ENCODE data around the gene FOXG1. TPM values are rescaled to one million over a fixed set of nuclear protein-coding genes. Genes with fewer than 3 reads are reported as not detected.

FOXG1 gene
- total and polyA plus RNA-seq, 2 donors (not counting 1 experiment from before 2014, with no cell fraction given): not detected

- CTCF ChIA-PET: no interaction called here
- no peaks in the 10 kb centered on the region for H4K20me1 ChIP-seq (ENCODE audit: control insufficient read depth, insufficient read depth, low read length, poor library complexity, severe bottlenecking)
- Mint-ChIP-seq H3K27ac (no peak overlapping the region), H3K27me3 (peaks cover 82% of the 10 kb centered on the region), H3K9me3 (ENCODE audit: insufficient read depth) (no peaks in the 10 kb centered on the region), H3K4me1 (peaks cover 4% of the 10 kb centered on the region), H3K4me3 (no peak overlapping the region)
- H3K4me3 ChIP-seq (ENCODE audit: control extremely low read depth in 1 of 5, extremely low read depth in 1 of 5, insufficient read depth in 1 of 5, low read depth in 2 of 5, low read length in 4 of 5): no peak overlapping the region
- no peaks in the 10 kb centered on the region for H3K79me2 ChIP-seq (ENCODE audit: control insufficient read depth, insufficient read depth, low read length)
- no peak for ATAC-seq (ENCODE audit: low read depth)
- H3K4me1 ChIP-seq (ENCODE audit: control insufficient read depth in 2 of 2, insufficient read depth in 2 of 2, low read length in 2 of 2): peaks cover 0 to 6% of the 10 kb centered on the region in 2 donors
- intact Hi-C loops (cut with micrococcal nuclease): no loop called here
- WGBS (ENCODE audit: insufficient coverage): 30% methylated on average over 2 of the region's 9 CpGs
- peaks cover 0 to 69% (median 35%) of the 10 kb centered on the region in 4 experiments for H3K27me3 ChIP-seq (replicated peaks in 1 of 4; ENCODE audit: control extremely low read depth in 1 of 4, control insufficient read depth in 3 of 4, insufficient read depth in 4 of 4, low read length in 3 of 4)
- no peak overlapping the region for H2AFZ ChIP-seq (ENCODE audit: insufficient read depth, low read depth, low read length, poor library complexity, severe bottlenecking)
- H3K9me3 ChIP-seq (ENCODE audit: control extremely low read depth in 1 of 3, control insufficient read depth in 2 of 3, insufficient read depth in 1 of 3, low read length in 2 of 3): peaks cover 0 to 8% (median 0%) of the 10 kb centered on the region in 3 donors
- no peak overlapping the region for H3K9ac ChIP-seq (ENCODE audit: low read length)
- H3K27ac ChIP-seq (ENCODE audit: low read length in 2 of 2): no peak overlapping the region
- POLR2A ChIA-PET: no interaction called here
- no peaks in the 10 kb centered on the region for H3K36me3 ChIP-seq (replicated peaks in 1 of 2; ENCODE audit: control extremely low read depth in 1 of 2, control insufficient read depth in 1 of 2, extremely low read depth in 1 of 2, insufficient read depth in 2 of 2, low read length in 1 of 2)
- no peak for DNase-seq
- TF ChIP-seq CTCF (IDR thresholded peaks at IDR 0.05) (no peak), EZH2 (IDR thresholded peaks at IDR 0.05; ENCODE audit: borderline replicate concordance, insufficient read depth, low read depth, low read length, poor library complexity, severe bottlenecking) (no peak)
- H3K4me2 ChIP-seq (replicated peaks; ENCODE audit: low read depth, low read length, poor library complexity, severe bottlenecking): no peak overlapping the region
Measured at GRCh38 chr14:28760431-28760996, 6.1 kb upstream of the FOXG1 start.

- Histone ChIP-seq H3K4me1 (ENCODE audit: control insufficient read depth in 2 of 2, insufficient read depth in 2 of 2, low read length in 2 of 2) (peaks cover 0 to 13% of the 10 kb centered on the region in 2 donors), H2AFZ (ENCODE audit: insufficient read depth, low read depth, low read length, poor library complexity, severe bottlenecking) (no peak overlapping the region), H4K20me1 (ENCODE audit: control insufficient read depth, insufficient read depth, low read length, poor library complexity, severe bottlenecking) (no peaks in the 10 kb centered on the region), H3K4me2 (replicated peaks; ENCODE audit: low read depth, low read length, poor library complexity, severe bottlenecking) (no peak overlapping the region), H3K79me2 (ENCODE audit: control insufficient read depth, insufficient read depth, low read length) (no peaks in the 10 kb centered on the region), H3K4me3 (ENCODE audit: control extremely low read depth in 1 of 5, extremely low read depth in 1 of 5, insufficient read depth in 1 of 5, low read depth in 2 of 5, low read length in 4 of 5) (no peak overlapping the region), H3K9ac (ENCODE audit: low read length) (no peak overlapping the region), H3K36me3 (replicated peaks in 1 of 2; ENCODE audit: control extremely low read depth in 1 of 2, control insufficient read depth in 1 of 2, extremely low read depth in 1 of 2, insufficient read depth in 2 of 2, low read length in 1 of 2) (no peaks in the 10 kb centered on the region), H3K27ac (ENCODE audit: low read length in 2 of 2) (no peak overlapping the region), H3K9me3 (ENCODE audit: control extremely low read depth in 1 of 3, control insufficient read depth in 2 of 3, insufficient read depth in 1 of 3, low read length in 2 of 3) (peaks cover 0 to 16% (median 0%) of the 10 kb centered on the region in 3 donors), H3K27me3 (replicated peaks in 1 of 4; ENCODE audit: control extremely low read depth in 1 of 4, control insufficient read depth in 3 of 4, insufficient read depth in 4 of 4, low read length in 3 of 4) (peaks cover 0 to 71% (median 36%) of the 10 kb centered on the region in 4 experiments)
- TF ChIP-seq CTCF (IDR thresholded peaks at IDR 0.05) (no peak), EZH2 (IDR thresholded peaks at IDR 0.05; ENCODE audit: borderline replicate concordance, insufficient read depth, low read depth, low read length, poor library complexity, severe bottlenecking) (no peak)
- Mint-ChIP-seq H3K4me3 (no peak overlapping the region), H3K27ac (no peak overlapping the region), H3K9me3 (ENCODE audit: insufficient read depth) (no peaks in the 10 kb centered on the region), H3K4me1 (peaks cover 10% of the 10 kb centered on the region), H3K27me3 (peaks cover 79% of the 10 kb centered on the region)
- no peak for ATAC-seq (ENCODE audit: low read depth)
- POLR2A ChIA-PET: no interaction called here
- CTCF ChIA-PET: no interaction called here
- intact Hi-C loops (cut with micrococcal nuclease): no loop called here
- no peak for DNase-seq
- 13% methylated on average over 23 of the region's 33 CpGs for WGBS (ENCODE audit: insufficient coverage)
Measured at GRCh38 chr14:28761438-28762291, 4.9 kb upstream of the FOXG1 start.
